ENCODE data around the gene TXNDC15.

- TF ChIP-seq, protein P1, sequence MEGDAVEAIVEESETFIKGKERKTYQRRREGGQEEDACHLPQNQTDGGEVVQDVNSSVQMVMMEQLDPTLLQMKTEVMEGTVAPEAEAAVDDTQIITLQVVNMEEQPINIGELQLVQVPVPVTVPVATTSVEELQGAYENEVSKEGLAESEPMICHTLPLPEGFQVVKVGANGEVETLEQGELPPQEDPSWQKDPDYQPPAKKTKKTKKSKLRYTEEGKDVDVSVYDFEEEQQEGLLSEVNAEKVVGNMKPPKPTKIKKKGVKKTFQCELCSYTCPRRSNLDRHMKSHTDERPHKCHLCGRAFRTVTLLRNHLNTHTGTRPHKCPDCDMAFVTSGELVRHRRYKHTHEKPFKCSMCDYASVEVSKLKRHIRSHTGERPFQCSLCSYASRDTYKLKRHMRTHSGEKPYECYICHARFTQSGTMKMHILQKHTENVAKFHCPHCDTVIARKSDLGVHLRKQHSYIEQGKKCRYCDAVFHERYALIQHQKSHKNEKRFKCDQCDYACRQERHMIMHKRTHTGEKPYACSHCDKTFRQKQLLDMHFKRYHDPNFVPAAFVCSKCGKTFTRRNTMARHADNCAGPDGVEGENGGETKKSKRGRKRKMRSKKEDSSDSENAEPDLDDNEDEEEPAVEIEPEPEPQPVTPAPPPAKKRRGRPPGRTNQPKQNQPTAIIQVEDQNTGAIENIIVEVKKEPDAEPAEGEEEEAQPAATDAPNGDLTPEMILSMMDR (IDR thresholded peaks at IDR 0.05; ENCODE audit: low read depth, low read length, poor library complexity, severe bottlenecking): no peak
- no peak for TF ChIP-seq EZH2phosphoT487 (IDR thresholded peaks at IDR 0.05; ENCODE audit: borderline replicate concordance, low read length)
Measured at GRCh38 chr5:134893748-134894505, 19.8 kb downstream of the TXNDC15 start.
